Measurements from ENCODE around the gene CELSR2.

CELSR2 gene

DNA sequence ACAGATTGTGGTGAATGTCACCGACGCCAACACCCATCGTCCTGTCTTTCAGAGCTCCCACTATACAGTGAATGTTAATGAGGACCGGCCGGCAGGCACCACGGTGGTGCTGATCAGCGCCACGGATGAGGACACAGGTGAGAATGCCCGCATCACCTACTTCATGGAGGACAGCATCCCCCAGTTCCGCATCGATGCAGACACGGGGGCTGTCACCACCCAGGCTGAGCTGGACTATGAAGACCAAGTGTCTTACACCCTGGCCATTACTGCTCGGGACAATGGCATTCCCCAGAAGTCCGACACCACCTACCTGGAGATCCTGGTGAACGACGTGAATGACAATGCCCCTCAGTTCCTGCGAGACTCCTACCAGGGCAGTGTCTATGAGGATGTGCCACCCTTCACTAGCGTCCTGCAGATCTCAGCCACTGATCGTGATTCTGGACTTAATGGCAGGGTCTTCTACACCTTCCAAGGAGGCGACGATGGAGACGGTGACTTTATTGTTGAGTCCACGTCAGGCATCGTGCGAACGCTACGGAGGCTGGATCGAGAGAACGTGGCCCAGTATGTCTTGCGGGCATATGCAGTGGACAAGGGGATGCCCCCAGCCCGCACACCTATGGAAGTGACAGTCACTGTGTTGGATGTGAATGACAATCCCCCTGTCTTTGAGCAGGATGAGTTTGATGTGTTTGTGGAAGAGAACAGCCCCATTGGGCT lies 3.0 kb downstream of the CELSR2 start:
- DNase-seq (ENCODE audit: low read depth, low spot score) = no peak

DNA sequence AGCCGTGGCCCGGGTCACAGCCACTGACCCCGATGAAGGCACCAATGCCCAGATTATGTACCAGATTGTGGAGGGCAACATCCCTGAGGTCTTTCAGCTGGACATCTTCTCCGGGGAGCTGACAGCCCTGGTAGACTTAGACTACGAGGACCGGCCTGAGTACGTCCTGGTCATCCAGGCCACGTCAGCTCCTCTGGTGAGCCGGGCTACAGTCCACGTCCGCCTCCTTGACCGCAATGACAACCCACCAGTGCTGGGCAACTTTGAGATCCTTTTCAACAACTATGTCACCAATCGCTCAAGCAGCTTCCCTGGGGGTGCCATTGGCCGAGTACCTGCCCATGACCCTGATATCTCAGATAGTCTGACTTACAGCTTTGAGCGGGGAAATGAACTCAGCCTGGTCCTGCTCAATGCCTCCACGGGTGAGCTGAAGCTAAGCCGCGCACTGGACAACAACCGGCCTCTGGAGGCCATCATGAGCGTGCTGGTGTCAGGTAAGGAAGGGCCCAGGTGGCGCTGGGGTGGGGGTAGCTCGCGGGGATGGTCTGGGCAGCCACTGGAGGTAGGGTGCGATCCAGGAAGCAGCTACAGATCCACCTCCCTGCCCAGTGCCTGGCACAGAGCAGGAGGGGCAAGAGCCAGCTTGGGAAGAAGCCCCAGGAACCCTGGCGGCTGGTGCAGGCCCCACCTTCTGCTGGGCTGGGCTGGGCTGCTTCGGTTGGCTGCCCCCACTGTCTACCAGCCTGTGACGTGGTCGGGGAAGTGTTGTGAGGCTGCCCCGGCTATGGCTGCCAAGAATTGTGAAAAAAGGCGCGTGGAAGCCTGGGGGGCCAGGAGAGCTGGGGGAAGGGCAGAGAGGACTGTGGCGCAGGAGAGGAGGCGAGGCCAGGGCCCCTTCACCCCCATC lies 3.8 kb downstream of the CELSR2 start:
- no peak for DNase-seq (ENCODE audit: low read depth, low spot score)

DNA sequence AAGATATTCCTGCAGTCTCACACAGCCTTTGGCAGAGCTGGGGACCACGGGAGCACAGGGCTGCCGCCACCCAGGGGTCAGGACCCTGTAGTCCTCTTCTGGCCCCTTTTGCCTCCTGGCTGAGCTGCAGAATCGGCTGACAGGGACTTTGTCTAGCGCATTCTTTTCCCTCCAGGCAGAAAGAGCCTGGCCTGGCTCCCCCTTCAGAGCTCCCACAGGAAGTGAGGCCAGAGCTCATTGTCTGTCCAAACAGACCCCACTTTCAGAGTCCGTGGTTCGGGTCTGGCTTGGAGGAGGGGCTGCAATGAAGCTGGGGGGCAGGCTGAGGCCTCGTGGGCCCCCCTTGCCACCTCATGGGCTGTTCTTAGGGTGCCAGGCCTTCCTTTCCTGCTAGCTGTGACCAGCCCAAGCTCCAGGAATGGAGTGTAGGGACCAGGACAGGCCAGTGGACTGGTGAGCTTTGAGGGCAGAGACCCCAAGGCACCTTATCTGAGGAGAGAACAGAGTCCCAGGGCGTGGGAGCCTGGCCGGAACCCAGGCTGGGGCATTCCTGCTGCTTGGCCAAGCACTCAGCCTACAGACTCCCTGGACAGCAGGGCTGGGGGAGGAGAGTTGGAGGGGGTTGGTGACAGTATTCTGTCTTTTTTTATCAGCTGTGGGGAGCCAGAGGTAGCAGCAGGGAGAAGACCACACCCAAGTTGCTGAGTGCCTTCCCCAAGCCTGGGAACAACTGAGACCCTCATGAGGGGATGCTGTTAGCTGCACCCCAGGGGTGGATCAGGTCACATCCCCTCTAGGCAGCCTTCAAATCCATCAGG lies 4.7 kb downstream of the CELSR2 start:
- DNase-seq (ENCODE audit: low read depth, low spot score) = peak; percentile 81

DNA sequence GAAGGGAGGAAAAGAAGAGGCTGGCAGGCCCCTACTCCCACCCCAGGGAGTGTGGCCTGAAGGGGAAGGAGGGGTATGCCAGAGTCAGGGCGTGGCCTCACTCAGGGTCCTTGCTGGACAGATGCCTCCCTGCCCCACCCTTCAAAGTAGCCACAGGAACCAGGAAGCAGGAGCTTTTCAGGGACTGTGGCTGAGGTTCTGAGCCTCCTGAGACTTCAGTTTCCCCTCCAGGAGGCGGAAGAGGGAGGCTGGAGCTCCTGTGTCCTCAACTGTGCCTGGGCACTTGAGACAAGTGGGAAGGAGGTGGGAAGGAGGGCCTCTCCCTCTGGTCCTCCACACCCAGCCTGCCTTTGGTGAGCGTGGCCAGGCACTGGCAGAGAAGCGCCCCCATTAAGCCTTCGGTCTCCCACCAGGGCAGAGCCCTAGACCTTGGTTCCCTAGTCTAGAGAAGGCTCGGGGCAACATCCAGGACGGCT lies 5.3 kb downstream of the CELSR2 start:
- peak; percentile 68 for DNase-seq (ENCODE audit: low read depth, low spot score)

DNA sequence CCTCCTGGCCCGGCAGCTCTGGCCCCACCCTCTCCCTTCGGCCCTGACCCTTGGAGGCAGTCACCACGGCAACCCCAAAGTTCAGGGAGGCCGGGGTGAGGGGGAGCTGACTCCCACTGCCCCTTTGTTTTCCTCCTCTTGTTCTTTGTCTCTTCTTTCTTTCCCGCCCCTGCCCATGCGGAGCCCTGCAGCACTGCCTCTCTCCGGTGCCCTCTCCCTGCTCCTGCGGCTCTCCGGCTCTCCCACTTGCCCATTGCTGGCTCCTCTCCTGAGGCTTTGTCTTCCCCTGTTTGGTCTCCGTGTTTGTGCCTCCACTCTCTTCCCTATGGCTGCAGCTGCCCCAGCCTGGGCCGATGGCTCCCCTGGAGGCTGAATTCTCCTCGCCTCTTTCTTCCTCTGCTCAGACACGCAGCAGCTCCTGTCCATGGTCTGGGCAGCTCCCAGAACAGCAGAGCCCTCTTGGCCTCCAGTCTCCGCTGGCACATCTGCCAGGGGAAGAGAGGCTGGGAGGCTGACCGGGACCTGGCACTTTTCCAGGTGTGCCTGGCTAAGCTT lies 5.8 kb downstream of the CELSR2 start:
- DNase-seq (ENCODE audit: low read depth, low spot score) = peak; percentile 59

DNA sequence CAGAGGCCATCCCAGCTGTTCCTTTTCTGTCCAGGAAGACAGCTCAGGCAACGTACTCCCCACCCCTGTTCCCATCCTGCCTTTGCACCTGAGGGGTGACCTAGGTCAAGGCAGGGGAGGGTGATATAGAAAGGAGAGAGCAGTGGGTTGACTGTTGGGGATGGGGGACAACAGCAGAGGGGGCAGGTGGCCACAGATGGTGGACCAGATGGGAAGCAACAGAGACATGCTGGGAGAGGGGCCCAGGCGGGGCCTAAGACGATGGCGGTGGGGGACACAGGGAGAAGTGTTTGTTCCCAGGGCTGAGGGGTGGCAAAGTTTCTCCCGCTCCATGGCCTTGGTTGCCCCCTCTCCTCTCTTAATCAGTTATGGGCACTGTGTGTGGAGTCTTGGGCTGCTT lies 6.3 kb downstream of the CELSR2 start:
- DNase-seq (ENCODE audit: low read depth, low spot score) = no peak

DNA sequence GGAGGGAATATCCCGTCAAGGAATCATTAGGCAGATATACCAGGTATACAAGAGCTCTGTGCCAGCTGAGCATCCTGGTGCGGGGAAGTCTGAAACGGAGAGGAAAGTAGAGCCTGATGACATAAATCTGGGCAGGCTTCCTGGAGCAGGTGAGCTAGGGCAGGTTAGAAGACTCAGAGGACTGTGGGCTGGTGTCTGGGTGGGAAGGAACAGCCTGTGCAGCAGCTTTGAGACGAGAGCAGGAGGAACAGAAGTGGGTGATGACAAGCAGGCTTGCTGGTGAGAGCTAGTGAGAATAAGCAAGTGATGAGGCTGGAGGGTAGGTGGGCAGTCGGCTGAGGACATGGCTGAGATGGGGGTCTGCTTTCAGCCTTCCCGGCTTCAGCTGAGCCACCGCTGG lies 6.7 kb downstream of the CELSR2 start:
- DNase-seq (ENCODE audit: low read depth, low spot score) = no peak

DNA sequence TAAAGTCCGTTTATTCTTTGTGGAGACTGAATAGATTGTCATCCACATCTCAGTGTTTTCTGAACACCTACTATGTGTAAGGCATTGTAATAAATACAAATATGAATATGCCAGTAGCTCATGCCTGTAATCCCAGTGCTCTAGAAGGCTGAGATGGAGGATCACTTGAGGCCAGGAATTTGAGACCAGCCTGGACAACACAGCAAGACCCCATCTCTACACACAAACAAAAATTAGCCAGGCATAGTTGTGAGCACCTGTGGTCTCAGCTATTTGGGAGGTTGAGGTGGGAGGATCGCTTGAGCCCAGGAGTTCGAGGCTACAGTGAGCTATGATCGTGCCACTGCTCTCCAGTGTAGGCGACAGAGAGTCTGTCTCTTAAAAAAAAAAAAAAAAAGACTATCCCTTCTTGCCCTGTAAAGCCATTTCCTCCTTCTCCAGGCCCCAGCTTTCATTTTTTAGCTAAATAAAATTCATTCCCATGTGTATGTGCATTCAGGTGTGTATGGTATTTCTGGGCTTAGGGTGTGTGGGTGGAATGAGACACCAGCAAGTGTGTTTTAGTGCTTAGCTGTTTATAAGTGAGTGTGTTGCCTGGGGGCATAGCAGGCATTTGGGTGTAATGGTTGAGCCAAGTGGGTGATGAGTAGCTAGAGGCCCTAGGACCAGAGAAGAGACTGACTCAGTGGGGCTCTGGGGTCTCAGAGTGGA lies 7.8 kb downstream of the CELSR2 start:
- no peak for DNase-seq (ENCODE audit: low read depth, low spot score)

DNA sequence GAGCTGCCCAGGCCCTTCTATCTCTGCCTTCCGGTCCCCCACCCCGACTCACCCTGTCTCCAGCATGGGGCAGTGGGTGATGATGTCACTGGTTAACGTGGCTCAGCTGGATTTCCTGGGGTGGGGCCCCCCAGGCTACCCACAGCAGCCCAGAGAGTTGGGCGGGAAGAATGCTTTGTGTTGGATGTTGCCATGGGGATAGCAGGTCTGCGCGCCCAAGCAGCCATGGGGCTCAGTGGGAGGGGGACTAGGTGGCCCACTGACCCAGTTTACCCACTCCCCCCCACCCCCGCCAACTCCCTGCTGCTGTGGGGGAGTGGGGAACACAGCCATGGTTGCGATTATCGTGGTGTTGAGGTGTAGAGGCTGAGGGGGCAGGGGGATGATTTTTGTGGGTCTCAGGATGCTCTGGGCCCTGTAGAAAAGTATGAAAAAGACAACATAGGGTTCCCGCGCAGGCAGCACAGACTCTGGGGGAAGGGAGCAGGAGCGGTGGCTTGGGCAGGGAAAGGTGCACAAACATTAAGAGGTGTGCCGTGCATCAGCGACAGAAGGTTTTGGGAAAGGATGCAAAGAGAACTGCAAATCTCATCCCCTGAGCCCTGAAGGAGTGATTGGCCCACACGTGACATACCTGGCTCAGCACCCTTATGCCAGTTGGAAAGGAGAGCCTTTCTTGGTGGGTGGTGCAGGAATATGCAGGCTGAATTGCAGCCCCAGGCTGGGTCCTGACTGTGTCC lies 8.5 kb downstream of the CELSR2 start:
- DNase-seq (ENCODE audit: low read depth, low spot score) = no peak

DNA sequence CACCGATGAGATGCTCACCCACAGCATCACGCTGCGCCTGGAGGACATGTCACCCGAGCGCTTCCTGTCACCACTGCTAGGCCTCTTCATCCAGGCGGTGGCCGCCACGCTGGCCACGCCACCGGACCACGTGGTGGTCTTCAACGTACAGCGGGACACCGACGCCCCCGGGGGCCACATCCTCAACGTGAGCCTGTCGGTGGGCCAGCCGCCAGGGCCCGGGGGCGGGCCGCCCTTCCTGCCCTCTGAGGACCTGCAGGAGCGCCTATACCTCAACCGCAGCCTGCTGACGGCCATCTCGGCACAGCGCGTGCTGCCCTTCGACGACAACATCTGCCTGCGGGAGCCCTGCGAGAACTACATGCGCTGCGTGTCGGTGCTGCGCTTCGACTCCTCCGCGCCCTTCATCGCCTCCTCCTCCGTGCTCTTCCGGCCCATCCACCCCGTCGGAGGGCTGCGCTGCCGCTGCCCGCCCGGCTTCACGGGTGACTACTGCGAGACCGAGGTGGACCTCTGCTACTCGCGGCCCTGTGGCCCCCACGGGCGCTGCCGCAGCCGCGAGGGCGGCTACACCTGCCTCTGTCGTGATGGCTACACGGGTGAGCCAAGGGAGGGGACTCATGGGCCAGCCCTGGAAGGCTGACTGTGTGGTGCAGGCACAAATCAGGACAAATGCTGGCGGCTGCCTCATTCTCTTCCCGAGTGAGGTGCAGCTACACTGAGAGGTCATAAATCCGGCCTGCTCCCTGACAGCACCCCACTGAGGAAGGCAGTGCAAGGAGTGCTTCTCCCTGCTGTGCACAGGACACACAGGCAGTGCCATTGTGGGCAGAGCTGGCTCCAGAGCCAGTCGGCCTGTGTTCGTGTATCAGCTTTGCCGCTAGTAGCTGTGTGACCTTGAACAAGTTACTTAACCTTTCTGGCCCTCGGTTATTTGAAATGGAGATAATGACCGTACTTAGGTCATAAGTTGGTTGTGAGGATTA lies 9.4 kb downstream of the CELSR2 start:
- peak; percentile 13 for DNase-seq (ENCODE audit: low read depth, low spot score)

DNA sequence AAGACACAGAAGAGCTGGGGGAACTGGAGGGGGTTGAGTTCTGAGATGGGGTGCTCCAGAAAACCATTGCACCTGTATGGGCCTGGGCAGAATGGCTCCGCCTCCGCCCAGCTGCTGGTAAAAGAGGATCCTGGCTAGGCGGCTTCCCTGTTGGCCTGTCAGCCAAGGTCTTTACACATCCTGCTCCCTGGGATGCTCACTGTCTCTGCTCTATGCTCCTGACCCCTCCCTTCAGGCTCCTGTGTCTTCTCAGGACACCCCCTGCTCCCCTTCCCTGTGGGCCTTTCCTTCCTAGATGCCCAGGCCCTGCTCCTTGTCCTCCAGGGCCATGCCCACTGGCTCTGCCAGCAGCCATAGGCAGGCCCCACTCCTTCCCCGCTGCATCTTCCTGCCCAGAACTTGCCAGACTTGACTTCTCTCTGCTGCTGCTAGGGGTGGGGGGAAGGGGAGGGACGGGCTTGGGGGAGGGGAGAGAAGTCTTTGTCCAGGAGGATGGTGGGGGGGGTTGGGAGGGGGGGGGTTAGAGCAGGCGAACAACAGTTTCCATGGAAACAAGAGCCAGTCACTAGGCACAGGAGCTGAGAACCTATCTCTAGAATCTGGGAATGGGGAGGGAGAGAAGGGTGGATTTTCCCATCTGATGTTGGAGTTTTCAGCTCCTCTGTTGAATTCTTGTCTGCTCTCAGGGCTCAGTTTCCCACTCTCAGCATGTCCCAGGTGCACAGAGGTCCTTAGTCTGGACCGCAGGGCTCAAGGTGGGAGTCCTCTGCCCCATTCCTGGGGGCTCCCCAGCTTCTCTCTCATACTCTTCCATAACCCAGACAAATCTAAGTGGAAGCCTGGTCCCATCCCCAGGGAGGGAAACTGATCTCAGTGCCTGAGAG lies 10.6 kb downstream of the CELSR2 start:
- peak; percentile 44 for DNase-seq (ENCODE audit: low read depth, low spot score)

DNA sequence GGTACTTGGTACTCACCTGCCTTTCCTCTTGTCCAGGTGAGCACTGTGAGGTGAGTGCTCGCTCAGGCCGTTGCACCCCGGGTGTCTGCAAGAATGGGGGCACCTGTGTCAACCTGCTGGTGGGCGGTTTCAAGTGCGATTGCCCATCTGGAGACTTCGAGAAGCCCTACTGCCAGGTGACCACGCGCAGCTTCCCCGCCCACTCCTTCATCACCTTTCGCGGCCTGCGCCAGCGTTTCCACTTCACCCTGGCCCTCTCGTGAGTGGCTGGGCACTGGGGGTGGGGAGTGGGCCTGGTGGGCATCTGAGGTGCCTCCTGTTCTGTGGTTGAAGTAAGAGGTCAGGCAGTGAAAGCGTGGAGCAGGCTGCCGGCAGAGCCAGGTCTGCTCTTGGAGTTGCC lies 11.7 kb downstream of the CELSR2 start:
- DNase-seq (ENCODE audit: low read depth, low spot score) = no peak

DNA sequence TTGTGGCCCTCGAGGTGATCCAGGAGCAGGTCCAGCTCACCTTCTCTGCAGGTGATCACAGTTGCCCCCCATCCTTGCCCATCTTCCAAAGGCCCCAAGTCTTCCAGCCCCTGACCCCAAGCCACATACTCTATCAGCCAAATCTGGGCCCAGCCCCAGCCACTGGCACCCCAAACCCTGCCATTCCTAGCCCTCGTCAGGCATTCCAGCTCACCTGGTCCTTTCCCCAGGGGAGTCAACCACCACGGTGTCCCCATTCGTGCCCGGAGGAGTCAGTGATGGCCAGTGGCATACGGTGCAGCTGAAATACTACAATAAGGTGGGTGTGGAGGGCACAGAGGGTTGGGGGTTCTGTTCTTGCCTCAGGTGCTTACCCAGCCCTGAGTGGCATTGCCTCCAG lies 12.2 kb downstream of the CELSR2 start:
- no peak for DNase-seq (ENCODE audit: low read depth, low spot score)

DNA sequence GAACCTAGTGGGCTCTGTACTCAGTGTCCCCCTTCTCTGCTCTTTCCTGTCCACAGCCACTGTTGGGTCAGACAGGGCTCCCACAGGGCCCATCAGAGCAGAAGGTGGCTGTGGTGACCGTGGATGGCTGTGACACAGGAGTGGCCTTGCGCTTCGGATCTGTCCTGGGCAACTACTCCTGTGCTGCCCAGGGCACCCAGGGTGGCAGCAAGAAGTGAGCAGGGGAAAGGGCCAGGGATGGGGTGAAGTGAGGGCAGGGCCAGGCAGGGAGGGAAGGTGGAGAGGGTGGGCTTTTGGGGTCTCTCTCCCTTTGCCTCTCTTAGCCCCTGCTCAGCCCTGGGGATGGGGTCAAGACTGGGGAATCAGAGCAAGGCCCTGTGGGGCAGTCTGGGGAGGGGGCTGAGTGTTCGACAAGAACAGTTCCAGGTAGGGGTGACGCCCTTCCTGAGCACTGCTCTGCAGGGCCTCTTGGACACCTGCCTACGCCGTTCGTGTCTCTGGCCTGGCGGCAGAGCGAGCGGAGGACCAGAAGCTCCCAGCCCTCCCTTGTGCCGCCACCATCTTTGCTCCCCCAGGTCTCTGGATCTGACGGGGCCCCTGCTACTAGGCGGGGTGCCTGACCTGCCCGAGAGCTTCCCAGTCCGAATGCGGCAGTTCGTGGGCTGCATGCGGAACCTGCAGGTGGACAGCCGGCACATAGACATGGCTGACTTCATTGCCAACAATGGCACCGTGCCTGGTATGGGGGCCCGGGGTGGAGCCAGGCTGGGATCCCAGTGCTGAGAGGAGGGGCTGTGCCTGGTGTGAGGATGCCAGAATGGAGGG lies 13.1 kb downstream of the CELSR2 start:
- no peak for DNase-seq (ENCODE audit: low read depth, low spot score)

DNA sequence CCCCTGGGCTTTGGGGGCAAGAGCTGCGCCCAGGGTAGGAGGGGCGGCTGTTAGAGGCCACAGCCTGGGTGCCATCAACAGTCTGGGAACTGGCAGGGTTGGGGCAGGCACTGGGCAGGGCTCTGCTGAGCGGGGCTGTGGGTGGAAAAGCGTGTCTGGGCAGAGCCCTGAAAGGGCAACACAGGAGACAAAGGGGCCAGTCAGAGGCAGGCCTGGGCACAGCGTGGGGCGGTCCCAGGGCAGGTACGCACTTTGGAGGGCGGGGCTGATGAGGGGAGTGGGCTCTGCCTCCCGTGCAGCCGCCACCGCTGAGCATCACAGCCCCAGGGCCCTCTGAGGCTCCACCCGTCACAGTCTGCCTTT lies 13.9 kb downstream of the CELSR2 start:
- no peak for DNase-seq (ENCODE audit: low read depth, low spot score)

DNA sequence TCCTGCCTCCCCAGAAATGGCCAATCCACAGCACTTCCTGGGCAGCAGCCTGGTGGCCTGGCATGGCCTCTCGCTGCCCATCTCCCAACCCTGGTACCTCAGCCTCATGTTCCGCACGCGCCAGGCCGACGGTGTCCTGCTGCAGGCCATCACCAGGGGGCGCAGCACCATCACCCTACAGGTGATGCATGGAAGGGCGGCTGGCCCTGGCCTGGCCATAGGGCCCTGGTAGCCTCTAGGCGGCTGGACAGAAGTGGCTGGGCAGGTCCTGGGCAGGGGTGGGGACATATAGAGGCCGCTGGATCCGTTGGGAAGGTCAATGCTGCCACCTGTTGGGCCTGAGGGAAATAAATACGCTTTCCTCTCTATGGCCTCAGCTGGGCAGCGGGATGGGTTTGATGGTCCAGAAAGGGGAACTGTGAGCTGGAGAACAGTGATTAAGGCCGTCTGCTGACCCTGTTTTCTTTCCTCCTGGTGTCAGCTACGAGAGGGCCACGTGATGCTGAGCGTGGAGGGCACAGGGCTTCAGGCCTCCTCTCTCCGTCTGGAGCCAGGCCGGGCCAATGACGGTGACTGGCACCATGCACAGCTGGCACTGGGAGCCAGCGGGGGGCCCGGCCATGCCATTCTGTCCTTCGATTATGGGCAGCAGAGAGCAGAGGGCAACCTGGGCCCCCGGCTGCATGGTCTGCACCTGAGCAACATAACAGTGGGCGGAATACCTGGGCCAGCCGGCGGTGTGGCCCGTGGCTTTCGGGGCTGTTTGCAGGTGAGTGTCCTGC lies 14.4 kb downstream of the CELSR2 start:
- peak; percentile 98 for DNase-seq (ENCODE audit: low read depth, low spot score)

DNA sequence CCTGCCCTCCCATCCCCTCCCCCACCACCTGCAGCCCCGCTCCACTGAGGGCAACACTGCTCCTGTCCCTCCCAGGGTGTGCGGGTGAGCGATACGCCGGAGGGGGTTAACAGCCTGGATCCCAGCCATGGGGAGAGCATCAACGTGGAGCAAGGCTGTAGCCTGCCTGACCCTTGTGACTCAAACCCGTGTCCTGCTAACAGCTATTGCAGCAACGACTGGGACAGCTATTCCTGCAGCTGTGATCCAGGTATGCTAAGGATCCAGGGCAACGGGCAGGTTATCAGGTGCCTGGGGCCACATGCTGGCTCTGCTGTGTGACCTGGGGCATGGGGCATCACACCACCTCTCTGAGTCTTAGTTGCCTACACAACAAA lies 15.0 kb downstream of the CELSR2 start:
- DNase-seq (ENCODE audit: low read depth, low spot score) = no peak

Data from ELF-1 (cell line).